Measurements from ENCODE around the gene ARID3B.
A peak's percentile ranks its signal among the peaks of the same experiment; 100 is the strongest.

The ARID3B gene

GRCh38 chr15:74540161-74540760, 759 bp upstream of the ARID3B start:
- Histone ChIP-seq H3K4me1 (ENCODE audit: low read depth, poor library complexity, severe bottlenecking) (peaks cover 49% of the 10 kb centered on the region), H3K79me2 (ENCODE audit: insufficient read depth, low read depth) (peaks cover 52% of the 10 kb centered on the region), H2AFZ (ENCODE audit: low read depth) (peak overlapping the region; percentile 23; the same call in 1 of the 2 replicates), H3K27ac (peak overlapping the region; percentile 88), H4K20me1 (ENCODE audit: insufficient read depth) (no peaks in the 10 kb centered on the region), H3K9ac (peak overlapping the region; percentile 73), H3K4me2 (peak overlapping the region; percentile 61), H3K4me3 (IDR thresholded peaks at IDR 0.05; ENCODE audit: insufficient read depth, low read depth, low read length) (no peak overlapping the region), H3K27me3 (ENCODE audit: insufficient read depth, low read depth) (no peaks in the 10 kb centered on the region), H3K36me3 (ENCODE audit: insufficient read depth) (no peaks in the 10 kb centered on the region; the same call in 1 of the 2 replicates)
- TF ChIP-seq CTCF (conservative IDR thresholded peaks at IDR 0.05; ENCODE audit: low read depth, low read length) = no peak

GRCh38 chr15:74541494-74542165, 610 bp downstream of the ARID3B start:
- Histone ChIP-seq H3K9ac (peak overlapping the region; percentile 85), H3K27me3 (ENCODE audit: insufficient read depth, low read depth) (no peaks in the 10 kb centered on the region), H3K4me1 (ENCODE audit: low read depth, poor library complexity, severe bottlenecking) (peaks cover 45% of the 10 kb centered on the region), H3K27ac (peak overlapping the region; percentile 79), H3K4me2 (peak overlapping the region; percentile 94), H3K4me3 (IDR thresholded peaks at IDR 0.05; ENCODE audit: insufficient read depth, low read depth, low read length) (no peak overlapping the region), H3K79me2 (ENCODE audit: insufficient read depth, low read depth) (peaks cover 59% of the 10 kb centered on the region), H3K36me3 (ENCODE audit: insufficient read depth) (no peaks in the 10 kb centered on the region; the same call in 1 of the 2 replicates), H4K20me1 (ENCODE audit: insufficient read depth) (no peaks in the 10 kb centered on the region), H2AFZ (ENCODE audit: low read depth) (no peak overlapping the region)
- no peak for TF ChIP-seq CTCF (conservative IDR thresholded peaks at IDR 0.05; ENCODE audit: low read depth, low read length)

- H3K27me3 ChIP-seq (ENCODE audit: insufficient read depth, low read depth) = no peaks in the 10 kb centered on the region
- H2AFZ ChIP-seq (ENCODE audit: low read depth) = no peak overlapping the region
- H3K4me1 ChIP-seq (ENCODE audit: low read depth, poor library complexity, severe bottlenecking) = peaks cover 52% of the 10 kb centered on the region
- no peak for TF ChIP-seq CTCF (conservative IDR thresholded peaks at IDR 0.05; ENCODE audit: low read depth, low read length)
- H3K4me2 ChIP-seq = peak overlapping the region; percentile 94
- H3K27ac ChIP-seq = peak overlapping the region; percentile 79
- H3K79me2 ChIP-seq (ENCODE audit: insufficient read depth, low read depth) = peaks cover 61% of the 10 kb centered on the region
- no peaks in the 10 kb centered on the region; the same call in 1 of the 2 replicates for H3K36me3 ChIP-seq (ENCODE audit: insufficient read depth)
- no peaks in the 10 kb centered on the region for H4K20me1 ChIP-seq (ENCODE audit: insufficient read depth)
- peak overlapping the region; percentile 85 for H3K9ac ChIP-seq
- no peak overlapping the region for H3K4me3 ChIP-seq (IDR thresholded peaks at IDR 0.05; ENCODE audit: insufficient read depth, low read depth, low read length)
Observed at GRCh38 chr15:74542166-74543042, 1.4 kb downstream of the ARID3B start.

- H3K27ac ChIP-seq = peak overlapping the region; percentile 79
- no peak overlapping the region for H2AFZ ChIP-seq (ENCODE audit: low read depth)
- no peaks in the 10 kb centered on the region for H4K20me1 ChIP-seq (ENCODE audit: insufficient read depth)
- no peak overlapping the region for H3K4me3 ChIP-seq (IDR thresholded peaks at IDR 0.05; ENCODE audit: insufficient read depth, low read depth, low read length)
- H3K4me1 ChIP-seq (ENCODE audit: low read depth, poor library complexity, severe bottlenecking) = peaks cover 58% of the 10 kb centered on the region
- peak overlapping the region; percentile 85 for H3K9ac ChIP-seq
- no peaks in the 10 kb centered on the region for H3K27me3 ChIP-seq (ENCODE audit: insufficient read depth, low read depth)
- peaks cover 68% of the 10 kb centered on the region for H3K79me2 ChIP-seq (ENCODE audit: insufficient read depth, low read depth)
- peak overlapping the region; percentile 94 for H3K4me2 ChIP-seq
- no peak for TF ChIP-seq CTCF (conservative IDR thresholded peaks at IDR 0.05; ENCODE audit: low read depth, low read length)
- H3K36me3 ChIP-seq (ENCODE audit: insufficient read depth) = peaks cover 2% of the 10 kb centered on the region; the same call in 1 of the 2 replicates
Observed at GRCh38 chr15:74543043-74543422, 2.0 kb downstream of the ARID3B start.
